GM18499 (cell line): ENCODE data around the gene CDIP1.

ENCODE experiments used
- ATAC-seq: cut with Tn5 transposase; IDR thresholded peaks from one replicate; pipeline ENCODE4 v1.9.1; 2021; ENCODE audit warnings: moderate number of reproducible peaks; ENCODE audit not compliant: insufficient read depth, unreplicated experiment

Gene CDIP1

DNA sequence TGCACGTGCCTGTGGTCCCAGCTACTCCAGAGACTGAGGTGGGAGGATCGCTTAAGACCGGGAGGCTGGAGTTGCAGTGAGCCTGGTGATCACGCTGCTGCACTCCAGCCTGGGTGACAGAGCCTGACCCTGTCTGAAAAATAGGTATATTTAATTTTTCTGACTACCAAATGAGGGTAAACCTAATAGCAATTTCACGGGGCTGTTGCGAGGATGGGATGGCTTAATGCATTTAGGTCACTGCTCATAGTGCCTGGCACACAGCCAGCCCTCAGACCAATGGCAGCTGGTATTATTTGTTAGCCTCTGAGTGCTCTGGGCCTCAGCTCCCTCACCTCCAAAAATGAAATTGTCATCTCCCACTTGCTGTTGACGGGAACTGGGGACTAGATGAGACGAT, 5.9 kb upstream of the CDIP1 start:
- ATAC-seq: no peak

DNA sequence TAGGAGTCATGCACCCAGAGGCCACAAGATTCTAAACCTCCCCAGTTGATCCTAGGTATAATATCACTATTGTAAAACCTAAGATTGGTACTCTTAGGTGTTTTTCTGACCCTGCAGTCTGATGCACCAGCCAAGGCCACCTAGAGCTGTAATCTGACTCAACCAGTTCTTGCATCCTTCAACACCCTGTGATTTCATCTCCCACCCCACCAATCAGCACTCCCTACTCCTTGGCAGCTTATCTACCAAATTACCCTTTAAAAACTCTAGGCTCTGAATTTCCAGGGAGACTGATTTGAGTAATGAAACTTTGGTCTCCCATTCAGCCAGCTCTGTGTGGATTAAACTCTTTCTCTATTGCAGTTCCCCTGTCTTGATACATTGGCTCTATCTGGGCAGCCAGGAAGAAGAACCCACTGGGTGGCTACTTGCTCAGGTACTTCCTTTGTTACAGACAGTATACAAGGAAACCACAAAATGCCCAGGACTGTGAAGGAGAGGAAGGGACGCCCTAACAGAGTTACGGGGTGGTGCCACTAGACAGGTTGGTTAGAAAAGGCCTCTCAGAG, 1.2 kb upstream of the CDIP1 start:
- ATAC-seq: no peak

DNA sequence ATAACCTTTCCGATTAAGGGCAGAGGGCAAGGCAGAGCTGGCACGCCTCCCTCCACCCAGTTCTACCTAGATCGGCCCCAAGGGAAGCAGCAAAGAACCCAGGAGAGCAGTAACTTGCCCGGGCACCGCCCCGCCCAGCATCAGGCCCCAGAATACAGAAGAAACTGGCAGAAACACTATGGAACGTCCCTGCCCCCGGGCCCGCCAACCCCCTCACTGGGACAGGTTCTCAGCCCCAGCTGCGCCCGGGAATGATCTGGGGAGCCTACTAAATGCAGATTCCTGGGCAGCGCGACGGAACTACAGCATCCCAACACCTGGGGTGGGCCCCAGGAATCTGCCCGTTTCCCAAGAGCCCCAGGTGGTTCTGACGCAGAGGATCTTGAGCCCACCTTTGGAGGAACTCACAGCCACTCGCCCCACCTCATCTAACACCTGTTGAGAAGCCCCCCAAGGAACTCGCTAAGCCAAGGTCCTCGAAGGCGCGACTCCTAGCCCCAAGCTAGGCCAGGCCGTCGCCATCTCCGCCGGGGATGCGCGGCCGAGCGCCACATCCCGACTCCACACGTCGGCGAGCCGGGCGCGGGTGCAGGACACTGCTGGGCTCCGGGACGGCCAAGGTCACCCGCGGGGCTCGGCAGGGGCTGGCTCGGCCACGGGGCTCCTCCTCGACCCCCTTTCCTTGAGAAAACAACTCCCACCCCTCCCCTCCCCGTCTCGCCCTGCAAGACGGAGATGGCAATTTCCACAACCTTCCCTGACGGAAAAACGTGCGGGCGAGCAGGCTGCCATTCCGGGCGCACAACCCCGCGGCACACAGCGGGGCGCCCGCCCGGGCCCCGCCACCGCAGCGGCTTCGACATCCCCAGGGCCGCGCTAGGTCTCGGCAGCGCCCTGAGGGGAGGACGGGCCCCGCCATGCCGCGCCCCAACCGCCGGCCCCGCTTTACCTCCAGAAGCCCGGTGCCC, 913 bp downstream of the CDIP1 start:
- ATAC-seq: no peak

DNA sequence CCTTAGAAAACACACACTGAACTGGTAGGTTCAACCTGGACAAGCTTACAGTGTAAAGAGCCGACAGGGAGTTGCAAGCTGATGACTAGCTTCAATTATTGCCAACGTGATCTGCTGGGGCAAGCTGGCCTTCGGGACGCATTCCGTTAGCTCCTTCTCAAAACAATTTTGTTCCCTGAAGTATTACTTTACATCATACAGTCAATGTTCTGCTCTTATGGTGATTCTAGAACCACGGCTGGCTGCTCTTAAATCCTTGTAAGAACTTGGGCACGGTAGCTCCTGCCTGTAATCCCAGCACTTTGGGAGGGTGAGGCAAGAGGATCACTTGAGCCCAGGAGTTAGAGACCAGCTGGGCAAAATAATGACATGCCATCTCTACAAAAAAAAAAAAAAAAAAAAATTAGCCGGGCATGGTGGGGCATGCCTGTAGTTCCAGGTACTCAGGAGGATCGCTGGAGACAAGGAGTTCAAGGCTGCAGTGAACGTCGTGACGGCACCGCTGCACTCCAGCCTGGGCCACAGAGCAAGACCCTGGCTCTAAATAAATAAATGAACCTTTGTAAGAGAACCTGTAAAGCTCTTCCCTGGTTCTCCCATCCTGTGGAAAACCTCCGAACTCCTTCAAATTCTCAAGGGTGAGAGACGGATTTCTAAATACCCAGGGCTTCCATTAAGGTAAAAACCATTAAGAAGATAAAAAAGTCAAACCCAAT, 2.0 kb downstream of the CDIP1 start:
- no peak for ATAC-seq

DNA sequence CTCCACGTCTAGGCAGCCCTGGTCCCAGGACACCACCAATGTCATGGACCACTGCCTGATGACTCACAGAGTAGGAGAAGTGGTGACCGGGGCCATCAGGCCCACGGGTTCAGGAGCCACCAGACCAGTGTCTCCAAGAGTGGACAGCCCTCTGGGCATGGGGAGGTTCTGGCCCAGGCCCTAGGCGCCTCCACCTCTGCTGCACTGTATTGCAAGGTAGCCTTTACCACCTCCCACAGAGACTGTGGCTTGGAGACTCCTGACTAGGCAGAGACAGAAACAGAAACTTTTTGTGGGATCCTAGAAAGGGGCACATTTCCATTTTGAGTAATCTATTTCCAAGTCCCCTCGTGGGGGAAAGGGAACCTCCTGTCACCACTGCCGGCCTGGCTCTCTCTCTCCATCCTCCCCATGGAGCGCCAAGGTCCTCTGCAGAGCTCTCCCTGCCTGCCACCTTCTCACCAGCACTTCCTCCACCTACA, 2.9 kb downstream of the CDIP1 start:
- ATAC-seq: no peak

DNA sequence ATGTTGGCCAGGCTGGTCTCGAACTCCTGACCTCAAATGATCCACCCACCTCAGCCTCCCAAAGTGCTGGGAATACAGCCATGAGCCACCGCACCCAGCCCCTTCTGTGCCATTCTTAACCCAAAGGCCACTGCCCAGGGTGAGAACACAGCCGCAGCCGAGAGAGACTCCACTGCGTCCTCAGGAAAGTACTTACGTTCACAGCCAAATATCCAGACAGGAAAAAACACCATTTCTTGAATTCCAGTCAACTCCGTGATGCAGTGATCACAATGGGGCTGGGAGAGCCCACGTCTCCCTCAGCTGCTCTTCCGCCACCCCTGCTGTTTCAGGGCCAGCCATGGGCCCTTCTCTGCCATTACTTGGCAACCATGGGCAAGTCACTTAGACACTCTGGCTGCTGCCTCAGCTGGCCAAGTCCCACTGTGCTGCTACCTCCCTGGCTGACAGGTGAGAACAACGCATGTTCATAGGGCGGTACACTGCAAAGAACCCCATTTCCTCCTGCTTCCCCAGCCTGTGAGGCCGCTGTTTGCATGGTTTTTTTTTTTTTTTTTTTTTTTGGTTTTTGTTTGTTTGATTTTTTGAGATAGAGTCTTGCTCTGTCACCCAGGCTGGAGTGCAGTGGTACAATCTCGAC, 4.3 kb downstream of the CDIP1 start:
- ATAC-seq: no peak

DNA sequence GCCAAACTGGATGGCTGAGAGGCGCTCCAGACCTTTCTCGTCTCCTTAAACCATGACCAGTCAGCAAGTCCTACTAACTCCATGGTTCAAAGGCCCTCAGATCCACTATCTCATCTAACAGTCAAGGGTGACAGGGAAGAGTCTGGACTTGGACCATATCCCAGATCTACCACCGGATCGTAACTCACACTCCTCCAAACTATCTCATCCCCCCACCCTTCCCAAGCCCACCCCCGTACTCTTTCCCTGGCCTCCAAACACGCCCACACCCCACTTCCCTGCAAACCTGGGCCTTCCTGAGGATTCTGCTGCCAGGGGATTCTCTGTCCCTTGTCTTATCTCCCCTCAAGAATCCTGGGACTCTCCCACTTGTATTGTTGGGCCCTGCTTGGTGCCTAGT, 5.1 kb downstream of the CDIP1 start:
- ATAC-seq: no peak

DNA sequence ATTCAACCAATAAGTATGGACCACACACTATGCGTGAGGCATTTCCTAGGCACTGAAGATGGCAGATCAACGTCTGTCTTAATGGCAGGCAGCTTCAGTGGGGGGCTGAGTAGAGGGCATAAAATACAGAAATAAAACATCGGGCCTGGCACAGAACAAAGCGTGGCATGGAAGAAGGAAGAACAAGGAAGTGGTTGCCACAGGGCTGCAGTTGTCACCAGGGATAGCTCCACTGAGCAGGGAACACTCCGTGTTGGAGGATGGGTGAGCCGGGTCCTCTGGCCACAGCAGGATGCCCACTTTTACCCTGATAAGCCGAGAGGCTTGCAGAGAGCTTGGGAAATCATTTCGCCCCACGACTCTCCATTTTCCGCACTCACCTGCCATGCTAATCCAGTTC, 6.3 kb downstream of the CDIP1 start:
- no peak for ATAC-seq

DNA sequence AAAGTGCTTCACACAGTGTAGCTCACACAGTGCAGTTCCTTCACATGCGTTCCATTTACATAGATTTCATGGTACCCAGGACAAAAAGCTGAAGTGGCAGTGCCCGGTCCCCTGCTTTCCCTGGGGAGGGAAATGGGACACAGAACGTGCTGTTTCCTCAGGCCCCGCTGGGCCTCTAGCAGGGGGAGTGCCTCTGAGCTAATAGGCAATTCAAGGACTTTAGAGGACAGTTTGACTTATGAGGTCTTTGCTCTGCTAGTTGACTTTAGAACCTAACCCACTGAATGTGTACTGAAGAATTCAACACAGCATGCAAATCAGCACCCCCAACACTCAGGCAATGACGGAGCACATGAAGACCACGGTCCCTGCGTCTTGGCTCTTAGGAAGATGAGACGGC, 6.8 kb downstream of the CDIP1 start:
- ATAC-seq: no peak

DNA sequence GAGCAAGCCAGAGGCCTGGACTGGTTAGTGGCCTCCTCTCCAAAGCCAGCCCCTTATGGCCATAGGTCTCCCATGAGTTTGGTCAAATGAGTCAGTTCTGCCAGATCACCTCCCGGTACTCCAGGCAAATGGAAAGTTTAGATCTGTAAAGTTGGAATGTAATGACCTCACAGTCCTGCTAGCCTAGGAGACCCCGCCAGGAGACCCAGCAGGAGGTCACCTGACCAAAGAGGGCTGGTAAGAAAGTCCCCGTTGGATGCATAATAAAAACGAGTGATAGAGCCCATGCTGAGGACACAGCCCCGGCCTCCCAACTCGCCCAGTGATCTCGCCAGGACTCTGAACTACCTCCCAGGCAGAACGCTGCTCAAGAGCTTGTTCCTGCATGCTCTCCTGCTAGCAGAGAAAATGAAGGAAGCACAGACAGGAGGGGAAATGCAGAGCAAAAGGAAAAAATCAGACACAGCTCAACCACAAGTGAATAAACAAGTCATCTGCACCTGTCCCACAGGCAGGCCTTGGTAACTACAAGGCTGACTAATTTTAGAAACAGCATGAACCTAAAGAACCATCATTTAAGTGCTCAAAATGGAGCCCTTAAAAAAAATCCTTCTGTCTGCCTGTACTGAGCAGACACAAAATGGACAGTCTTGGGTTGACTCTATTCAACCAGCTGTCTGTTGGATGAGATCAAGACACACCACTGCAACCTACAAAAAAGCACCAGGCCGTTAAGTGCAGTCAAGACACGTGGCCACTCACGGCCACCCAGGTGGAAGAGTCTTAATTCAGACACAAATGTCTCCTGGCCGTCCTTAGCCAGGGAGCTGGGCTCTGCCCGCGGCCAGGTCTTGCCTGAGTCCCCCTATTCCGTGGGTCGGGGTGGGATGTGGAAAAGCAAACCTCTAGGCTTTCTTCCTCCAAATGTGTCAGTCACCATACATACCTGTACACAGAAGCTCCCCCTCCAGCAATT, 9.2 kb downstream of the CDIP1 start:
- no peak for ATAC-seq

DNA sequence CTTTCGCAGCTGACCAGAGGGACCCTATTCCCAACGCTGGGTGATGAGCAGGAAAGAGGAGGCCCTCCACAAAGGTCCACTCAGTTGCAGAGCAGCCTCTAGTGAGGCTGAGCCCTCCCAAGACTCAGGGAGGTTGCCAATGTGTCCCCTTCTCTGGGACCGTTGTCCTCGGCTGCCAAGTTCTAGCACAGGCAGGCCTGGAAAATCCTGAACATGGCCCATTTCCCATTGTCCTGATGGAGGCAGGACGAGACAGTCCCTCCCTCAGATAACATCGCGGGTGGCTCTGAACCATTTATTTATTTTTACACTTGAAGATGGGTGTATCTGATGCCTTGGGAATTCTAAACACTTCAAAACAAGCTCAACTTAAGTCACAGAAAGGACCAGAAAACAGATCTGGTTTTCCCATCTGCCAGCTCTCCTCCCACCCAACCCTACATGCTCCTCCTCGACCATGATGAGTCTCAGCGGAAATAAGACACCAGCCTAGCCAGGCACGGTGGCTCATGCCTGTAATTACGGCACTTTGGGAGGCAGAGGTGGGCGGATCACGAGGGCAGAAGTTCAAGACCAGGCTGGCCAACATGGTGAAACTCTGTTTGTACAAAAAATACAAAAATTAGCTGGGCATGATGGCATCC, 12.8 kb downstream of the CDIP1 start:
- no peak for ATAC-seq

DNA sequence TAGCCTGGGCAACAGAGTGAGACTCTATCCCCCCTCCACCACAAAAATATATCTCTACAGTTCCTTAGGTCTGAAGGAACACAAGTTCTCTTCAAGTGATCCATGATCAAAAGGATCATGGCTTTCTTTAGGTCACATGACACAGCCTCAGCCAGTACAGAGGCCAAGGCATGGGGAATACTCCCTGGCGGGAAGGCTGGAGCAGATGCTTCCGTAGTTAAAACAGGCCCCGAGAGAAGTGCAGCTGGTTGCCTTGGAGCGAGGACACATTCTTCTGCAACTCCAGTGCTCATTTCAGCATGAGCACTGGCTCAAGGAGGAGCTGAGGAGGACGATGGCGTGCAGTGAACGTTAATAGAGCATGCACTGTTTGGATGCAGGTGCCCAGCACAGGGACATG, 13.5 kb downstream of the CDIP1 start:
- no peak for ATAC-seq

DNA sequence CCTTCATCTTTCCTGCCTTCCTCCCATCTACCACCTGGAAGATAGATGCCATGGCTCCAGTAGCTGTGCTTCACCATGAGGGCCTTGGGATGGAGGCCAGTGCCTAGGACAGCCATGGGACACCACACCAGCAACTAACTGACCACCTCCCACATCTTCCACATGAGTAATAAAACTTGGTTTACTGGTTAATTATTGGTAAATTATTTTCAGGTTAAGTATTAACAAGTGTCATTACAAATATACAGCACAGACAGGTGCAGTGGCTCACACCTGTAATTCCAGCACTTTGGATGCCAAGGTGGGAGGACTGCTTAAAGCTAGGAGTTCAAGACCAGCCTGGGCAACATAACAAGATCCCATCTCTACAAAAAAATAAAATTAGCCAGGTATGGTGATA, 14.0 kb downstream of the CDIP1 start:
- ATAC-seq: no peak

DNA sequence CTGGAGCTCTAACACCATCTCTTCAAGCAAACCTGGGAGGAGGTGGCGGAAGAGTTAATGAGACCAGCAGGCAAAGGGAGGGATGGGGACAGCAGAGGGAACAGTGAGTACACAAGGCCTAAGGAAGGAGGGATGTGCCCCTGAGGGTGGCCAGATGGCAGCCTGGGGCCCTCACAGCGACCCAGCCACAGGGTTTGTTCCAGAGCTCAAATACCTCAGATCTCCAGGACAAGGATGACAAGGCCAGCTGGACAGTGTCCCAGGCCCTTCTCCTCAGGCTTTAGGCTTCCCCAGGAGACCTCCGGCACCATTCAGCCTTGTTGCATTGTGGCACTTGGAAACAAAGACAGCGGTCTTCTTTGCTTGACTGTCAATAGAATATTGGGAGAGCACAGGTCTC, 14.9 kb downstream of the CDIP1 start:
- ATAC-seq: no peak

DNA sequence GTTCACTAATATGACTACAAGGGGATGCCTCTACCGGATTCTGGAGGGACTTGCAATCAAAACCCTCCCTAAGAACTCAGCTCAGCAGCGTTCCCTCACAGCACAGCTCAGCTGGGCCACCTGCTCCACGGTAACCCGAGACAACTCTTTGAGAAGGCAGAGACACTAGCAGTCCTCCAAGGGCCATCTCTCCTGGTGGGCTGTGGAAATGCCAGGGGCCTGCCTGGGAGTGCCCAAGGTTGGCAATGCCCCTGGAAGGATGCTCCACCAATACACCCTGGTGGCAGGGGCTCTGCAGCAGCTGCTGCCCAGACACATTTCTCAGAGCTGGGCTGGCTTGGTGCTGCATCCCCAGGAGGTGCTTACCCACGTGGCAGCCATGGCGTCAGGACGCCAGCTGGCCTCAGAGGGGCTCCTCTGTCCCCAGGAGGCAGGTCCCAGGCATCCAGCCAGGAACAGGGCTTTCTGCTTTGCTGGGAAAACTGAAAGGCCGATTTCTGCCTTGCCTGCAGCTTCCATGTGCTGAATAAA, 16.5 kb downstream of the CDIP1 start:
- no peak for ATAC-seq

DNA sequence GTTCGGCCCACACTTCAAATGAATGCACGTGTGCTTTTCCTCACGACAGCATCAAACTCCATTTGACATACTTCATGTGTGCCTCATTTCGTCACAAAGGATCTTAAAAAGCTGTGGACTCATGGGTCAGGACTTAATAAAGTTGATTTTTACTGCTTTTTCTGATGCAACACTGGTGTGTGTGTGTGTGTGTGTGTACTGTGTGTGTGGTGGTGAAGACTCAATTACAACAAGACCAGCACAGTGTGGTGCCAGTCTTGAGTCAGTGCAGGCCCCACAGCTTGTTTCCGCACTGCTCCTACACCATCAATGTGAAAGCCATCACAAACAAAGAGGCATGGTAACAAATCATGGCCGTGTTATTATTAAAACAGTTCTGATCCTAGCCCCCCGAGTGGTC, 17.7 kb downstream of the CDIP1 start:
- ATAC-seq: no peak

DNA sequence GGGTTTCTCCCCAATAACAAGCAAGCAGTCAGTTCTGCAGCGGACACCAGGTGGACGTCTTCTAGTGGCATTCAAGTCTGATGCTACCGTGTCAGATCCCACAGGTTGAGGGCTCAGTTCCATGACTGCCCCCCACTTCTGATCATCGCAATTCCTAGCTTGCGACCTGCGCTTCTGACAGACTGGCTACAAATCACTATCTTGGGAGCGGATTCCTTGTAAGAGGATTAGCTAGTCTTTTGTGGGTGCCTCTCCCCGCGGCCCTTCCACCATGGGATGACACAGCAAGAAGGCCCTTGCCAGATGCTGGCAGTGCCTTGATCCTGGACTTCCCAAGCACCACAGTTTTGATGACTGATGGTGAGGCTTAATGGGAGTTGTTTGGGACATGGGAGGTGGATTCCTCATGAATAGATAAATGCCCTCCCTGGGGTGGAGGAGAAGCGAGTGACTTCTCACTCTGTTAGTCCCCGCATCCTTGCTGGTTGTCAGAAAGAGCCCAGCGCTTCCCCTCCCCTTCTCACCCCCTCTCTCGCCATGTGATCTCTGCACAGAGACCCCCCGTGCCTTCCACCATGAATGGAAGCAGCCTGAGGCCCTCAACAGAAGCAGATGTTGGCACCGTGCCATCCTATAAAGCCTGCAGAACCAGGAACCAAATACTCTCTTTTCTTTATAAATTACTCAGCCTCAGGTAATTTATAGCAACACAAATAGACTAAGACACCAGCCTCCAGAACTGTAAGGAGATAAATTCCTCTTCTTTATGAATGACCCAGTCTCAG, 19.1 kb downstream of the CDIP1 start:
- ATAC-seq: no peak
